Measurements from ENCODE around the gene BTBD17. TPM values are rescaled to one million over a fixed set of nuclear protein-coding genes. Genes with fewer than 3 reads are reported as not detected.

Gene BTBD17
- total RNA-seq, 4 donors from 2014 or later, result not detected

GRCh38 chr17:74326506-74326905, 35.2 kb downstream of the BTBD17 start:
- no peaks in the 10 kb centered on the region for H3K36me3 ChIP-seq

DNA sequence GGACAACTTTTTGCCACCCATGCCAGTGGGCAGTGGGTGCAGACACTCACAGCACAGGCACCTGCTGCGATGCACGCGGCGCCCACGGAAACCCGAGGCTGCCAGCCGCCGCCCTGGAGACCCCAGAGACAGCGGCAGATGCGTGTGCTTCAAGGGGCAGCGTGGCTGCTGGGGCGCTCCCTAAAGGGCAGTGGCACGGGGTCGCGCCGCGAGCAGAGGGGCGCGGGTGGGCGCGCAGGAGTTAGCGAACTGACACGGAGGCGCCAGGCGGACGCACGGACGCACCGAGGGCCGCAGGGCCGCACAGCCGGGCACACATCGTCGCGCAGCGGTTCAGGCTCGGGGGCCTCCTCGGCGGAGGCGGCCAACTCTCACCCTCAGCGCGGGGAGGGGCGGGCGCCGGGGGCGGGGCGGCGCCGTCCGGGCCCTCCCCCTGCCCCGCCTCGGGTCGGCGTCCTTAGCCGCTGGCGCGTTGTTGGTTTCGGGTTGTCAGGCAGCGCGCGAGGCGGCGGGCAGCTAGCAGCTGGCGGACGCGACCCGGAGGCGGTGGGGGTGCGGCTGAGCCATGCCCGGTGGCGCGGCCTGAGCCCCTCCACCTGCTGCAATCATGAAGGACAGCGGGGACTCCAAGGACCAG, 35.8 kb downstream of the BTBD17 start, which contains the start of gene KIF19:
Gene KIF19 (plus strand): TSS at position 484 of the 637 bp plus-strand sequence. CDS start 124 bp downstream, at position 608.
- Histone ChIP-seq H3K36me3 (no peaks in the 10 kb centered on the region), H3K4me3 (peak within 1 kb of the TSS; percentile 47), H3K27me3 (peaks cover 59% of the 10 kb centered on the region), H3K4me1 (peaks cover 18% of the 10 kb centered on the region), H3K9me3 (no peaks in the 10 kb centered on the region), H3K27ac (no peak within 1 kb of the TSS)
- no peak for DNase-seq (ENCODE audit: low spot score in 2 of 2)
- TF ChIP-seq CTCF (IDR thresholded peaks at IDR 0.05) (no peak), POLR2AphosphoS5 (IDR thresholded peaks at IDR 0.05) (no peak), EP300 (IDR thresholded peaks at IDR 0.05) (no peak), POLR2A (IDR thresholded peaks at IDR 0.05) (no peak)
- 3% methylated on average over 41 of the region's 73 CpGs for WGBS

More at GRCh38 chr17:74326506-74326905, 35.2 kb downstream of the BTBD17 start:
- Histone ChIP-seq H3K9me3 (no peaks in the 10 kb centered on the region), H3K27me3 (peaks cover 59% of the 10 kb centered on the region), H3K4me1 (peaks cover 18% of the 10 kb centered on the region), H3K4me3 (peak overlapping the region; percentile 47), H3K27ac (no peak overlapping the region)
- no peak for TF ChIP-seq POLR2AphosphoS5 (IDR thresholded peaks at IDR 0.05)
- no peak for TF ChIP-seq EP300 (IDR thresholded peaks at IDR 0.05)
- no peak for TF ChIP-seq CTCF (IDR thresholded peaks at IDR 0.05)
- no peak for TF ChIP-seq POLR2A (IDR thresholded peaks at IDR 0.05)
- no peak for DNase-seq (ENCODE audit: low spot score in 2 of 2)
- 36% methylated on average over 8 of the region's 10 CpGs for WGBS

DNA sequence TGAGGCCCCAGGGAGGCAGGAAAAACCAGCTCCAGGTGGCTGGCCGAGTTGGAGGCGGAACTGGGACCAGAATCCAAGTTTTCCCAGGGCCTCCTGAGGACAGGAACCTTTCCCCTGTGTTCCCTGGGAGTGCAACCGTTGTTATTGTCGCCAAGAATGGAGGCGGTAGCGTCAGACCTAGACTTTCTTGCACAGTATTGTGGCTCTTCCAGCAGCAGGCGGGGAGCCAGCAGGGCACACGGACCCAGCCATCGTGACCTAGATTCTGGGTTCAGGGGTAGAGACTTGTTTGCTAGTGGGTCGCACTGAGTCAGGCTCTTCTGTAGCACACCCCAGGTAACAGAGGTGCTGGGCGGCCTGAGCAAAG, 36.3 kb downstream of the BTBD17 start:
- Histone ChIP-seq H3K27ac (no peak overlapping the region), H3K36me3 (no peaks in the 10 kb centered on the region), H3K9me3 (no peaks in the 10 kb centered on the region), H3K27me3 (peaks cover 58% of the 10 kb centered on the region), H3K4me3 (peak overlapping the region; percentile 47), H3K4me1 (peaks cover 18% of the 10 kb centered on the region)
- WGBS, result 0% methylated on average over 1 of the region's 11 CpGs
- DNase-seq (ENCODE audit: low spot score in 2 of 2), result no peak
- no peak for TF ChIP-seq EP300 (IDR thresholded peaks at IDR 0.05)
- no peak for TF ChIP-seq POLR2A (IDR thresholded peaks at IDR 0.05)
- no peak for TF ChIP-seq CTCF (IDR thresholded peaks at IDR 0.05)
- TF ChIP-seq POLR2AphosphoS5 (IDR thresholded peaks at IDR 0.05), result no peak

DNA sequence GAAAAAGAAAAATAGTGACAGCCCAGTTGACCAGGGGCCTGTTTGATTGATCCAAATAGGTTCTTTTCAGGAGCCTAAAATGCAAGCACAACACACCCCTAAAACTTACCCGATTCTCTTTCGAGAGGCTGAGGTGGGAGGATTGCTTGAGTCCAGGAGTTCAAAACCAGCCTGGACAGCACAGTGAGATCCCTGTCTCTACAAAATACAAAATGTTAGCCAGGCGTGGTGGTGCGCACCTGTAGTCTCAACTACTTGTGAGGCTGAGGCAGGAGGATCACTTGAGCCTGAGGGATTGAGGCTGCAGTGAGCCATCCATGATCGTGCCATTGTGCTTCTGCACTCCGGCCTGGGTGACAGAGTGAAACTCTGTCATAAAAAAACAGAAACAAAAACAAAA, 37.1 kb downstream of the BTBD17 start:
- WGBS, result 90% methylated on average over 6 of the region's 6 CpGs

More for the DNA sequence above, 37.1 kb downstream of the BTBD17 start:
- H3K36me3 ChIP-seq, result no peaks in the 10 kb centered on the region
- TF ChIP-seq CTCF (IDR thresholded peaks at IDR 0.05) (no peak), EP300 (IDR thresholded peaks at IDR 0.05) (no peak), POLR2A (IDR thresholded peaks at IDR 0.05) (no peak), POLR2AphosphoS5 (IDR thresholded peaks at IDR 0.05) (no peak)
- no peak for DNase-seq (ENCODE audit: low spot score in 2 of 2)
- no peaks in the 10 kb centered on the region for H3K9me3 ChIP-seq
- H3K27ac ChIP-seq, result no peak overlapping the region
- no peak overlapping the region for H3K4me3 ChIP-seq
- H3K4me1 ChIP-seq, result peaks cover 18% of the 10 kb centered on the region
- peaks cover 50% of the 10 kb centered on the region for H3K27me3 ChIP-seq

Data from suprapubic skin (tissue), 4 donors.